GM12864 (cell line): Measurements from ENCODE around the gene CTSS.

ENCODE experiments used
- DNase-seq: peaks from one replicate; pipeline ENCODE4 v3.0.0-alpha.2; 2011; ENCODE audit warnings: low read depth
- H3K4me3 ChIP-seq: 2 replicates; pipeline ENCODE4 v1.5.1; 2011; ENCODE audit warnings: mild to moderate bottlenecking, low read depth, low read length, control low read depth
- CTCF ChIP-seq: IDR thresholded peaks from 2 replicates; pipeline ENCODE4 v1.5.1; 2011; ENCODE audit warnings: low read depth, mild to moderate bottlenecking, moderate library complexity, low read length, control low read depth, inconsistent platforms; ENCODE audit errors: missing control alignments

The CTSS gene

GRCh38 chr1:150765296-150765976 lies at the start of gene CTSS:
TSS of gene CTSS (minus strand) at chr1:150765778. CDS start at chr1:150764763, 1,015 bp downstream.
- peak; percentile 88 for DNase-seq
- peak within 1 kb of the TSS; percentile 65 for H3K4me3 ChIP-seq

GRCh38 chr1:150813028-150813707 lies 47.6 kb upstream of the CTSS start:
- peak; percentile 62 for TF ChIP-seq CTCF
- no peak overlapping the region for H3K4me3 ChIP-seq
- no peak for DNase-seq

More at GRCh38 chr1:150765296-150765976, at the start of gene CTSS:
- TF ChIP-seq CTCF = no peak

GRCh38 chr1:150810958-150811659 lies 45.5 kb upstream of the CTSS start:
- H3K4me3 ChIP-seq = no peak overlapping the region
- TF ChIP-seq CTCF = no peak
- no peak for DNase-seq

- H3K4me3 ChIP-seq = no peak overlapping the region
- no peak for DNase-seq
- TF ChIP-seq CTCF = no peak
These were observed 44.1 kb upstream of the CTSS start for GRCh38 chr1:150809651-150810050.

- no peak for DNase-seq
- H3K4me3 ChIP-seq = no peak overlapping the region
- no peak for TF ChIP-seq CTCF
These were observed 43.3 kb upstream of the CTSS start for GRCh38 chr1:150808846-150809245.

- no peak within 1 kb of the TSS for H3K4me3 ChIP-seq
- DNase-seq = no peak
- no peak for TF ChIP-seq CTCF
These were observed 42.5 kb upstream of the CTSS start, which contains the start of gene CTSK for GRCh38 chr1:150808121-150808520. TSS of gene CTSK (minus strand) at chr1:150808260. CDS start at chr1:150806805, 1,455 bp downstream.
